Measurements from ENCODE around the gene PPP2R3B. TPM values are rescaled to one million over a fixed set of nuclear protein-coding genes. Genes with fewer than 3 reads are reported as not detected.

PPP2R3B gene
- total RNA-seq, 1 experiment from 2014 or later = 19.1 TPM

- H3K4me1 ChIP-seq (ENCODE audit: control insufficient read depth in 1 of 2, insufficient read depth in 2 of 2, low read length in 2 of 2) = no peaks in the 10 kb centered on the region
- TF ChIP-seq ATF3 (IDR thresholded peaks at IDR 0.05) (no peak), ZBTB33 (IDR thresholded peaks at IDR 0.05; ENCODE audit: extremely low read depth, insufficient replicate concordance, low read length) (no peak)
- no peaks in the 10 kb centered on the region for H3K27me3 ChIP-seq (ENCODE audit: insufficient read depth, low read length)
- H4K20me1 ChIP-seq (ENCODE audit: insufficient read depth) = no peaks in the 10 kb centered on the region
- no peak for DNase-seq (ENCODE audit: low read depth, low spot score)
- no peaks in the 10 kb centered on the region for H3K79me2 ChIP-seq (ENCODE audit: insufficient read depth, low read length)
- no peaks in the 10 kb centered on the region for H3K9me2 ChIP-seq (ENCODE audit: insufficient read depth)
- no peak for ATAC-seq
- H3K9ac ChIP-seq (ENCODE audit: low read length) = no peak overlapping the region
- POLR2A ChIA-PET = no interaction called here
- CTCF ChIA-PET = no interaction called here
- H3K36me3 ChIP-seq (ENCODE audit: control insufficient read depth in 1 of 2, insufficient read depth in 2 of 2, low read length in 2 of 2) = 0 out of 4 replicates have a peak, but pooled peaks cover 0 to 4% of the 10 kb centered on the region in 2 experiments
- RAD21 ChIA-PET (ENCODE audit: low non-redundant PET in 1 of 2, low total read pairs in 2 of 2, uncharacterized antibody in 2 of 2, unreplicated experiment in 2 of 2) = no interaction called here
- no peak overlapping the region for H3K4me3 ChIP-seq (replicated peaks in 1 of 2; ENCODE audit: low read depth in 1 of 2, low read length in 2 of 2)
- no peak overlapping the region for H2AFZ ChIP-seq (ENCODE audit: low read depth, low read length, poor library complexity, severe bottlenecking)
- intact Hi-C loops (cut with micrococcal nuclease) = no loop called here
- no TSS peak for BruUV-seq (replicated peaks)
- no peak overlapping the region for H3K4me2 ChIP-seq (ENCODE audit: low read length)
- no peaks in the 10 kb centered on the region for H3K9me3 ChIP-seq (ENCODE audit: control insufficient read depth in 1 of 2, insufficient read depth in 1 of 2, low read depth in 1 of 2, low read length in 2 of 2)
- H3K27ac ChIP-seq (ENCODE audit: low read depth, low read length) = no peak overlapping the region
Measured at GRCh38 chrX:362351-362750, 24.4 kb downstream of the PPP2R3B start.

GRCh38 chrX:361231-362145, 25.2 kb downstream of the PPP2R3B start:
- H3K27ac ChIP-seq (ENCODE audit: low read depth, low read length) = no peak overlapping the region
- ATAC-seq (no peak), DNase-seq (ENCODE audit: low read depth, low spot score) (no peak)
- BruUV-seq (replicated peaks) = no TSS peak
- no peaks in the 10 kb centered on the region for H3K9me3 ChIP-seq (ENCODE audit: control insufficient read depth in 1 of 2, insufficient read depth in 1 of 2, low read depth in 1 of 2, low read length in 2 of 2)
- H3K4me3 ChIP-seq (replicated peaks in 1 of 2; ENCODE audit: low read depth in 1 of 2, low read length in 2 of 2) = no peak overlapping the region
- TF ChIP-seq TCF7L2 (IDR thresholded peaks at IDR 0.05; ENCODE audit: borderline replicate concordance, extremely low read depth, insufficient read depth, insufficient read length) (no peak), ELF1 (IDR thresholded peaks at IDR 0.05; ENCODE audit: borderline replicate concordance, low read depth) (no peak), EGR1 (IDR thresholded peaks at IDR 0.05; ENCODE audit: low read depth) (no peak), JUND (IDR thresholded peaks at IDR 0.05) (no peak), ZFX (IDR thresholded peaks at IDR 0.05) (no peak), SIN3A (IDR thresholded peaks at IDR 0.05; ENCODE audit: low read depth) (no peak), EZH2 (IDR thresholded peaks at IDR 0.05) (no peak), FOSL1 (IDR thresholded peaks at IDR 0.05; ENCODE audit: low read depth) (no peak), EZH2phosphoT487 (IDR thresholded peaks at IDR 0.05; ENCODE audit: borderline replicate concordance) (no peak), MAX (IDR thresholded peaks at IDR 0.05) (no peak), YY1 (IDR thresholded peaks at IDR 0.05; ENCODE audit: extremely low read depth, insufficient replicate concordance, low read depth, low read length) (no peak), CEBPB (IDR thresholded peaks at IDR 0.05; ENCODE audit: low read depth) (no peak), RAD21 (IDR thresholded peaks at IDR 0.05; ENCODE audit: low read depth) (no peak)
- H3K27me3 ChIP-seq (ENCODE audit: insufficient read depth, low read length) = no peaks in the 10 kb centered on the region
- no peaks in the 10 kb centered on the region for H3K4me1 ChIP-seq (ENCODE audit: control insufficient read depth in 1 of 2, insufficient read depth in 2 of 2, low read length in 2 of 2)
- no peak overlapping the region for H3K4me2 ChIP-seq (ENCODE audit: low read length)
- ChIA-PET CTCF (no interaction called here), RAD21 (ENCODE audit: low non-redundant PET in 1 of 2, low total read pairs in 2 of 2, uncharacterized antibody in 2 of 2, unreplicated experiment in 2 of 2) (no interaction called here), POLR2A (no interaction called here)
- 0 out of 4 replicates have a peak, but pooled peaks cover 0 to 4% of the 10 kb centered on the region in 2 experiments for H3K36me3 ChIP-seq (ENCODE audit: control insufficient read depth in 1 of 2, insufficient read depth in 2 of 2, low read length in 2 of 2)
- no peaks in the 10 kb centered on the region for H3K9me2 ChIP-seq (ENCODE audit: insufficient read depth)
- no peak overlapping the region for H3K9ac ChIP-seq (ENCODE audit: low read length)
- H4K20me1 ChIP-seq (ENCODE audit: insufficient read depth) = no peaks in the 10 kb centered on the region
- no peaks in the 10 kb centered on the region for H3K79me2 ChIP-seq (ENCODE audit: insufficient read depth, low read length)
- no peak overlapping the region for H2AFZ ChIP-seq (ENCODE audit: low read depth, low read length, poor library complexity, severe bottlenecking)
- intact Hi-C loops (cut with micrococcal nuclease) = no loop called here

Measured in HCT116 (cell line).